Measurements from ENCODE around the gene BACE2. TPM values are rescaled to one million over a fixed set of nuclear protein-coding genes. Genes with fewer than 3 reads are reported as not detected.
"Not testable (repeated sequence)": the region's sequence is repeated elsewhere in the genome, so short reads cannot be mapped to it uniquely, and the experiment has no call there.

BACE2 gene
- total RNA-seq, 1 donor from 2014 or later = 82.8 TPM

GRCh38 chr21:41240040-41240439 is 72.1 kb downstream of the BACE2 start:
- TF ChIP-seq, protein P1, sequence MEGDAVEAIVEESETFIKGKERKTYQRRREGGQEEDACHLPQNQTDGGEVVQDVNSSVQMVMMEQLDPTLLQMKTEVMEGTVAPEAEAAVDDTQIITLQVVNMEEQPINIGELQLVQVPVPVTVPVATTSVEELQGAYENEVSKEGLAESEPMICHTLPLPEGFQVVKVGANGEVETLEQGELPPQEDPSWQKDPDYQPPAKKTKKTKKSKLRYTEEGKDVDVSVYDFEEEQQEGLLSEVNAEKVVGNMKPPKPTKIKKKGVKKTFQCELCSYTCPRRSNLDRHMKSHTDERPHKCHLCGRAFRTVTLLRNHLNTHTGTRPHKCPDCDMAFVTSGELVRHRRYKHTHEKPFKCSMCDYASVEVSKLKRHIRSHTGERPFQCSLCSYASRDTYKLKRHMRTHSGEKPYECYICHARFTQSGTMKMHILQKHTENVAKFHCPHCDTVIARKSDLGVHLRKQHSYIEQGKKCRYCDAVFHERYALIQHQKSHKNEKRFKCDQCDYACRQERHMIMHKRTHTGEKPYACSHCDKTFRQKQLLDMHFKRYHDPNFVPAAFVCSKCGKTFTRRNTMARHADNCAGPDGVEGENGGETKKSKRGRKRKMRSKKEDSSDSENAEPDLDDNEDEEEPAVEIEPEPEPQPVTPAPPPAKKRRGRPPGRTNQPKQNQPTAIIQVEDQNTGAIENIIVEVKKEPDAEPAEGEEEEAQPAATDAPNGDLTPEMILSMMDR (IDR thresholded peaks at IDR 0.05; ENCODE audit: insufficient read depth, low read length, poor library complexity, severe bottlenecking) = no peak
- no peak overlapping the region for H3K4me3 ChIP-seq (ENCODE audit: low read depth, low read length)
- no peaks in the 10 kb centered on the region for H3K36me3 ChIP-seq (ENCODE audit: control insufficient read depth, insufficient read depth, low read length)
- H3K27me3 ChIP-seq (ENCODE audit: control insufficient read depth, insufficient read depth, low read length) = no peaks in the 10 kb centered on the region
- DNase-seq (ENCODE audit: low read depth) = no peak

GRCh38 chr21:41241341-41241740 is 73.4 kb downstream of the BACE2 start:
- H3K36me3 ChIP-seq (ENCODE audit: control insufficient read depth, insufficient read depth, low read length) = no peaks in the 10 kb centered on the region
- no peaks in the 10 kb centered on the region for H3K27me3 ChIP-seq (ENCODE audit: control insufficient read depth, insufficient read depth, low read length)
- TF ChIP-seq, protein P1 (IDR thresholded peaks at IDR 0.05; ENCODE audit: insufficient read depth, low read length, poor library complexity, severe bottlenecking) = no peak
- no peak overlapping the region for H3K4me3 ChIP-seq (ENCODE audit: low read depth, low read length)
- DNase-seq (ENCODE audit: low read depth) = no peak

DNA sequence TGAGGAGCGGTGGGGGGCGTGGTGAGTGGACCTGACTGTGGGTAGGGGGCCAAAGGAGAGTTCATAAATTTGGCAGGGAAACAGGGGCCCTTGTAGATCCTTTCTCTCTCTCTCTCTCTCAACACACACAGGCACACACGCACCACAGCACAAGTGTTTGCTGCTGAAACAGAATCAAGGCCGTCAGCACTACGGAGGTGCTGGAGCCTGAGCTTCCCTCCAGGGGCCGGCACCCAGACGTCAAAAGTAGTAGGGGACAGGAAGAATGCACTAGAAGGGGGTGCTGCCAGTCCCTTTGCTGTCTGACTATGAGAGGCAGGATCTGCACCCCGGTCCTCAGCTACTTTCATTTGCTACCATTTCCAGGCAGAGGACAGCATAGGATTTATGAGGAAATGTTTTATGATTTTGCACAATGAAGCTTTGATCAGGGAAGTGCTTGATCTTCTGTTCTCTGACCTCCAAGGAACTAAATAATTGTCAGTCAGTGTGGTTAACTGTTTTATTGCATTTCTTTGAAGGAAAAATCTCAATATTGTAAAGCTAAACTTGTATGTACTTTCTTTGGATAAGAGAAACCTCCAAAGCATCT is 74.4 kb downstream of the BACE2 start:
- Histone ChIP-seq H3K36me3 (ENCODE audit: control insufficient read depth, insufficient read depth, low read length) (no peaks in the 10 kb centered on the region), H3K4me3 (ENCODE audit: low read depth, low read length) (no peak overlapping the region), H3K27me3 (ENCODE audit: control insufficient read depth, insufficient read depth, low read length) (no peaks in the 10 kb centered on the region)
- DNase-seq (ENCODE audit: low read depth) = no peak
- TF ChIP-seq, protein P1 (IDR thresholded peaks at IDR 0.05; ENCODE audit: insufficient read depth, low read length, poor library complexity, severe bottlenecking) = no peak

- H3K36me3 ChIP-seq (ENCODE audit: control insufficient read depth, insufficient read depth, low read length) = no peaks in the 10 kb centered on the region
- no peak overlapping the region for H3K4me3 ChIP-seq (ENCODE audit: low read depth, low read length)
- DNase-seq (ENCODE audit: low read depth) = no peak
- H3K27me3 ChIP-seq (ENCODE audit: control insufficient read depth, insufficient read depth, low read length) = no peaks in the 10 kb centered on the region
- TF ChIP-seq, protein P1 (IDR thresholded peaks at IDR 0.05; ENCODE audit: insufficient read depth, low read length, poor library complexity, severe bottlenecking) = no peak
Observed at GRCh38 chr21:41243107-41243506, 75.1 kb downstream of the BACE2 start.

GRCh38 chr21:41244266-41244880 is 76.4 kb downstream of the BACE2 start:
- H3K27me3 ChIP-seq (ENCODE audit: control insufficient read depth, insufficient read depth, low read length); H3K4me3 ChIP-seq (ENCODE audit: low read depth, low read length); DNase-seq (ENCODE audit: low read depth); H3K36me3 ChIP-seq (ENCODE audit: control insufficient read depth, insufficient read depth, low read length): not testable (repeated sequence)

GRCh38 chr21:41245509-41246135 is 77.7 kb downstream of the BACE2 start:
- Histone ChIP-seq H3K4me3 (ENCODE audit: low read depth, low read length) (no peak overlapping the region), H3K27me3 (ENCODE audit: control insufficient read depth, insufficient read depth, low read length) (no peaks in the 10 kb centered on the region), H3K36me3 (ENCODE audit: control insufficient read depth, insufficient read depth, low read length) (no peaks in the 10 kb centered on the region)
- TF ChIP-seq, protein P1 (IDR thresholded peaks at IDR 0.05; ENCODE audit: insufficient read depth, low read length, poor library complexity, severe bottlenecking) = no peak
- DNase-seq (ENCODE audit: low read depth) = no peak

Data from kidney epithelial cell (primary cell).